HFFc6 (cell line): ENCODE data around the gene MALRD1. TPM values are rescaled to one million over a fixed set of nuclear protein-coding genes. Genes with fewer than 3 reads are reported as not detected.

ENCODE experiments used
- DNase-seq: peaks from one replicate; pipeline ENCODE4 v3.0.0-alpha.2; 2018
- H3K27ac Mint-ChIP-seq: 2 replicates; pipeline ENCODE4 v1.8.0; 2020; ENCODE audit warnings: mild to moderate bottlenecking, mixed read lengths
- H3K27me3 Mint-ChIP-seq: 2 replicates; pipeline ENCODE4 v1.8.0; 2021; ENCODE audit warnings: mild to moderate bottlenecking, moderate library complexity, mixed read lengths; ENCODE audit not compliant: insufficient read depth
- H3K36me3 Mint-ChIP-seq: 2 replicates; pipeline ENCODE4 v1.8.0; 2021; ENCODE audit warnings: low read depth, mixed read lengths
- H3K4me1 Mint-ChIP-seq: 2 replicates; pipeline ENCODE4 v1.8.0; 2020; ENCODE audit warnings: low read depth, mixed read lengths
- H3K4me3 Mint-ChIP-seq: 2 replicates; pipeline ENCODE4 v1.8.0; 2020; ENCODE audit warnings: mild to moderate bottlenecking, moderate library complexity, mixed read lengths
- H3K9me3 Mint-ChIP-seq: 2 replicates; pipeline ENCODE4 v1.8.0; 2020; ENCODE audit warnings: mild to moderate bottlenecking, mixed read lengths
- CTCF ChIP-seq: fragments of 200-600 bp; sonication (generic); IDR thresholded peaks from 2 replicates; pipeline ENCODE4 v1.5.0; 2021; ENCODE audit warnings: antibody characterized with exemption, mild to moderate bottlenecking
- total RNA-seq, 6 experiments: library from RNA; stranded (reverse); fragmentation: NEBNext Ultra II Directional; extraction: Animal tissue kit (Norgen Biotek cat#: 25700); gene quantifications; 2 replicates in 1 of 6; 3 replicates in 5 of 6; pipeline ENCODE4 v1.2.3, GENCODE V29; 2021

MALRD1 gene
- total RNA-seq, 6 experiments from 2014 or later: not detected

- Mint-ChIP-seq H3K27ac (no peak overlapping the region), H3K27me3 (no peaks in the 10 kb centered on the region), H3K9me3 (peaks cover 19% of the 10 kb centered on the region), H3K36me3 (no peaks in the 10 kb centered on the region), H3K4me3 (no peak overlapping the region), H3K4me1 (no peaks in the 10 kb centered on the region)
- TF ChIP-seq CTCF: no peak
- no peak for DNase-seq
These were observed 367.6 kb downstream of the MALRD1 start for GRCh38 chr10:19416164-19416563.

- no peak for DNase-seq
- H3K36me3 Mint-ChIP-seq: no peaks in the 10 kb centered on the region
- no peaks in the 10 kb centered on the region for H3K27me3 Mint-ChIP-seq
- H3K4me3 Mint-ChIP-seq: no peak overlapping the region
- H3K27ac Mint-ChIP-seq: no peak overlapping the region
- no peak for TF ChIP-seq CTCF
- H3K4me1 Mint-ChIP-seq: no peaks in the 10 kb centered on the region
- peaks cover 28% of the 10 kb centered on the region for H3K9me3 Mint-ChIP-seq
These were observed 369.1 kb downstream of the MALRD1 start for GRCh38 chr10:19417740-19418139.

DNA sequence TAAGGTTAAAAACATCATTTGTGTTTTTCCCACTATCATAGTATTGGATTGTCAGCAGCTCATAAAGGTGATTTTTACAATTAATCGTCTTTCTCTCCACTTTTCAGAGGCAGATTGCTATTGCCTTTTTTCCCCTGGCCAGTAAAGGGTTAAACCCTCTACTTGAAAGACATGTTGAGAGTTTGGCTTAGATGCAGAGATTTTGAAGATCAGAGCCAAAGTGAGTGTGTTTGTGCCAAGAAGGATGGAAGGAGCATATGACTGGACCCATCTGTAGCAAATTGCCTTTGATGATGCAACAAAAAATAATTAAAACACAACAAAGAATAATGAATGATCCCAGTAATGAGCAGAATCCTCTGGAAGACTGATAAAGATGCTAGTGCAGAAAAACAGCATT is 373.1 kb downstream of the MALRD1 start:
- TF ChIP-seq CTCF: no peak
- no peaks in the 10 kb centered on the region for H3K36me3 Mint-ChIP-seq
- no peak overlapping the region for H3K4me3 Mint-ChIP-seq
- no peak for DNase-seq
- no peaks in the 10 kb centered on the region for H3K4me1 Mint-ChIP-seq
- no peak overlapping the region for H3K27ac Mint-ChIP-seq
- H3K27me3 Mint-ChIP-seq: no peaks in the 10 kb centered on the region
- peaks cover 41% of the 10 kb centered on the region for H3K9me3 Mint-ChIP-seq

- TF ChIP-seq CTCF: no peak
- no peak for DNase-seq
These were observed 377.4 kb downstream of the MALRD1 start for GRCh38 chr10:19426034-19426433.

DNA sequence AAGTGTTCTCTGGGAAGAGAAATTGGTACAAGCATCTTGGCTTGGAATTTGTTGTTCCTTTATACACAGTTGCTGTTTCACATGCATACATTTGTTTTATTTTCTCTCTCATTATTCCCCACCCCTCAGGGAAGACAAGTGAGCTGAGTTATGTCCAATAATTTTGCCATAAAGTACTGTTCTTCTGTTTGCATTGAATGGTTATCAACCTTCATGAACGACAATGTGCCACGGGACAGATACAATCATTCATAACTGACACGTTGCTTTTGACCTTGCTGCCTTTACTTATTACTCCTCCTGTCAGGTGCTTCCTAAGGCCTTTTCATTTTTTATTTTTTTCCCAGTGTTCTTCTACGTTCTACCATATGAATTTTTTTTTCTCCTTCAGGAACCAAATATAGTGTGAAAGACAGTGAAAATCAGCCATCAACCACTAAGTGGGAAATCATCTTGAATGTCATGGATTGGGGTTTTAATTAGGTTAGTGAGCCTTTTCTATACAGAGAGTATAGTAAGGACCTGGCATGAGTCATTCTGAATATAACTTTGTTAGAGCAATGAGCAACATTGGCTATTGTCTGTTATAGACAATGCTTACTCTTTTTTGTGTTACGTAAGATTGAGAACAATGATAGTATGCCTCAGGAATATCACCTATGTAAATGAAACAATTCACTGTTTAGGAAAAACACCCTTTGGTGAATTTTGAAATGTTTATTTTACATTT is 383.2 kb downstream of the MALRD1 start:
- DNase-seq: no peak
- Mint-ChIP-seq H3K4me3 (no peak overlapping the region), H3K27me3 (no peaks in the 10 kb centered on the region), H3K9me3 (peaks cover 22% of the 10 kb centered on the region), H3K27ac (no peak overlapping the region), H3K36me3 (no peaks in the 10 kb centered on the region), H3K4me1 (no peaks in the 10 kb centered on the region)
- no peak for TF ChIP-seq CTCF

More at GRCh38 chr10:19426034-19426433, 377.4 kb downstream of the MALRD1 start:
- H3K4me3 Mint-ChIP-seq: no peak overlapping the region
- H3K27me3 Mint-ChIP-seq: no peaks in the 10 kb centered on the region
- no peaks in the 10 kb centered on the region for H3K36me3 Mint-ChIP-seq
- H3K9me3 Mint-ChIP-seq: peaks cover 31% of the 10 kb centered on the region
- no peak overlapping the region for H3K27ac Mint-ChIP-seq
- no peaks in the 10 kb centered on the region for H3K4me1 Mint-ChIP-seq
